ENCODE measurements around the gene CRTAC1.

The CRTAC1 gene

DNA sequence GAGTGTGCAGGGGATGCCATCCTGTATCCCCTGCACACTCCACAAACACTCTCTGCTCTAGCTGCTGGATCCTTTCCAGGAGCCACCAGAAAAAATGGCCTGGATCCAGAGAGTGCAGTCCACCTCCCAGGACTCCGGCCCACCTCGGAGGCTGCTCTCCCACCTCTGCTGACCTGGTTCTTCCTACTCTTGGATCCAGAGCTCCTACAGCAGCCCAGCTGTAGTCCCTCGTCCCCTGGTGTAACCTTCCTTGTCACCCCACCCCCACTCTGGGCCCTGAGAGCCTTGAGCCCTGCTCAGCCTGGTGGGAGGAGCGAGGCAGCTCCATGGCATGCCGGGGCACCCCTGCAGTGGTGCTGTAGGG lies 126.4 kb downstream of the CRTAC1 start:
- no peak overlapping the region for H3K9ac ChIP-seq (ENCODE audit: low read depth, low read length, poor library complexity)
- no peak overlapping the region for H2BK120ac ChIP-seq (ENCODE audit: low read depth, low read length)
- no peak overlapping the region for H2AFZ ChIP-seq (ENCODE audit: low read length)
- WGBS, 2 donors (ENCODE audit: extremely low coverage in 2 of 2, insufficient read length in 2 of 2, insufficient replicate concordance in 1 of 2): no CpG with 5 or more reads among the region's 5 CpGs
- peaks cover 0 to 67% (median 0%) of the 10 kb centered on the region in 3 experiments for H3K27me3 ChIP-seq (ENCODE audit: control insufficient read depth in 3 of 3, insufficient read depth in 3 of 3, low read depth in 1 of 3, low read length in 3 of 3)
- H2BK15ac ChIP-seq (ENCODE audit: low read length): no peak overlapping the region
- H2BK12ac ChIP-seq (ENCODE audit: low read length): no peak overlapping the region
- no peaks in the 10 kb centered on the region for H3K79me1 ChIP-seq (ENCODE audit: low read depth, low read length)
- no peak overlapping the region for H3K4me2 ChIP-seq (ENCODE audit: insufficient read depth, low read length, poor library complexity, severe bottlenecking)
- no peak overlapping the region for H3K27ac ChIP-seq (replicated peaks; ENCODE audit: low read length)
- H3K9me3 ChIP-seq (replicated peaks in 1 of 2; ENCODE audit: control insufficient read depth in 2 of 2, insufficient read depth in 1 of 2, low read depth in 1 of 2, low read length in 2 of 2): no peaks in the 10 kb centered on the region
- no peak overlapping the region for H4K8ac ChIP-seq (ENCODE audit: low read depth, low read length)
- H3K14ac ChIP-seq (ENCODE audit: low read length): peak overlapping the region; percentile 27
- H3K4ac ChIP-seq (ENCODE audit: low read length): no peak overlapping the region
- no peak overlapping the region for H3K18ac ChIP-seq (ENCODE audit: low read length)
- peaks cover 0 to 7% of the 10 kb centered on the region in 2 donors for H3K4me1 ChIP-seq (ENCODE audit: control insufficient read depth in 2 of 2, insufficient read depth in 1 of 2, low read depth in 1 of 2, low read length in 2 of 2)
- no peak overlapping the region for H3K4me3 ChIP-seq (ENCODE audit: low read length in 2 of 2)
- H2AK5ac ChIP-seq (ENCODE audit: low read depth, low read length): peak overlapping the region; percentile 50
- H2BK5ac ChIP-seq (ENCODE audit: low read length): no peak overlapping the region
- DNase-seq (ENCODE audit: low spot score): no peak
- H3K36me3 ChIP-seq (replicated peaks in 1 of 2; ENCODE audit: control insufficient read depth in 2 of 2, insufficient read depth in 2 of 2, low read length in 2 of 2): no peaks in the 10 kb centered on the region
- H3K23ac ChIP-seq (ENCODE audit: low read depth, low read length, poor library complexity): peak overlapping the region; percentile 56
- no peak overlapping the region for H4K91ac ChIP-seq (ENCODE audit: low read depth, low read length, poor library complexity)

DNA sequence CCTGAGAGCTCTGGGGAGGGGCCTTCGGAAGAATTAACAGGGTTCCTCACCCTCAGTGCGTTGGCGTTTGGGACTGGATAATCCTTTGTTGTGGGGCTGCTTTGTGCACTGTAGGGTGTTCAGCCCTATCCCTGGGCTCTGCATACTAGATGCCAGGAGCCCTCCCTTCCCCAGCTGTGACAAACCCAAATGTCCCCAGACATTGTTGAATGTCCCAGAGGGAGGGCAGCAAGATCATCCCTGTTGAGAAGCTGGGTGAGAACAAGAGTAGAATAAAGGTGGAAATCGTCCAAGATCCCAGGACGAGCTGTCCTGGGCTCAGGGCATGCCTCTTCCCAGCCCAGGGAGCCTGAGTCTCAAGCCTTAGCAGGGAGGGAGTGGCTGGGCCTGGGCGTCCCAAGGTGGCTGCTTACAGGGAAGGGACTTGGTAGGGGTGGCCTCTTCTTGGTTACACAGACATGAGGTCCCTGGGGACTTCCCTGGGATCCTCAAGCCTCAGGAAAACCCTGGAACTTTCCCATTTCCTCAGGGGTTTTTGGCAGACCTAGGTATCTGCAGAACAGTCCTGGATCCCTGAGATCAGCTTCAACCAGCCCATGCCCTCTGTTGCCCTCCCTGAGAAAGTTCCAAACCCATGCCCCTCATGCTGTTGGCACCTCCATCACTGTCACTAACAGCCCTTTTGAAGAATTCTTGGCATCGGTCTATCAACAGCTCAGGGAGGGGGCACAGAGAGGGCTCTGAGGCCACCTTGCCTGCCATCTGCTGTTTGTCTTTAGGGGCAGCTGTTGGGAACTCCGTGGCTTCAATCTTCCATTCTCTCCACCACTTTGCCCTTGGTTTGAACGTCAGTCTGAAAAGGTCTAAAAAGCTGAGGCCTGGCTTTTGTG lies 127.0 kb downstream of the CRTAC1 start:
- Histone ChIP-seq H2BK120ac (ENCODE audit: low read depth, low read length) (no peak overlapping the region), H4K91ac (ENCODE audit: low read depth, low read length, poor library complexity) (no peak overlapping the region), H3K4me3 (ENCODE audit: low read length in 2 of 2) (no peak overlapping the region), H3K23ac (ENCODE audit: low read depth, low read length, poor library complexity) (peak overlapping the region; percentile 56), H2AK5ac (ENCODE audit: low read depth, low read length) (peak overlapping the region; percentile 9), H2AFZ (ENCODE audit: low read length) (no peak overlapping the region), H3K4me2 (ENCODE audit: insufficient read depth, low read length, poor library complexity, severe bottlenecking) (no peak overlapping the region), H3K9me3 (replicated peaks in 1 of 2; ENCODE audit: control insufficient read depth in 2 of 2, insufficient read depth in 1 of 2, low read depth in 1 of 2, low read length in 2 of 2) (no peaks in the 10 kb centered on the region), H3K14ac (ENCODE audit: low read length) (peak overlapping the region; percentile 27), H3K4ac (ENCODE audit: low read length) (no peak overlapping the region), H3K9ac (ENCODE audit: low read depth, low read length, poor library complexity) (no peak overlapping the region), H3K79me1 (ENCODE audit: low read depth, low read length) (no peaks in the 10 kb centered on the region), H4K8ac (ENCODE audit: low read depth, low read length) (no peak overlapping the region), H2BK12ac (ENCODE audit: low read length) (no peak overlapping the region), H3K27me3 (ENCODE audit: control insufficient read depth in 3 of 3, insufficient read depth in 3 of 3, low read depth in 1 of 3, low read length in 3 of 3) (peaks cover 0 to 66% (median 0%) of the 10 kb centered on the region in 3 experiments), H2BK15ac (ENCODE audit: low read length) (no peak overlapping the region), H3K27ac (replicated peaks; ENCODE audit: low read length) (no peak overlapping the region), H3K4me1 (ENCODE audit: control insufficient read depth in 2 of 2, insufficient read depth in 1 of 2, low read depth in 1 of 2, low read length in 2 of 2) (peaks cover 0 to 7% of the 10 kb centered on the region in 2 donors), H3K36me3 (replicated peaks in 1 of 2; ENCODE audit: control insufficient read depth in 2 of 2, insufficient read depth in 2 of 2, low read length in 2 of 2) (no peaks in the 10 kb centered on the region), H2BK5ac (ENCODE audit: low read length) (no peak overlapping the region), H3K18ac (ENCODE audit: low read length) (peak overlapping the region; percentile 74)
- DNase-seq (ENCODE audit: low spot score): no peak
- no CpG with 5 or more reads among the region's 9 CpGs for whole genome bisulfite sequencing, 2 donors (ENCODE audit: extremely low coverage in 2 of 2, insufficient read length in 2 of 2, insufficient replicate concordance in 1 of 2)

DNA sequence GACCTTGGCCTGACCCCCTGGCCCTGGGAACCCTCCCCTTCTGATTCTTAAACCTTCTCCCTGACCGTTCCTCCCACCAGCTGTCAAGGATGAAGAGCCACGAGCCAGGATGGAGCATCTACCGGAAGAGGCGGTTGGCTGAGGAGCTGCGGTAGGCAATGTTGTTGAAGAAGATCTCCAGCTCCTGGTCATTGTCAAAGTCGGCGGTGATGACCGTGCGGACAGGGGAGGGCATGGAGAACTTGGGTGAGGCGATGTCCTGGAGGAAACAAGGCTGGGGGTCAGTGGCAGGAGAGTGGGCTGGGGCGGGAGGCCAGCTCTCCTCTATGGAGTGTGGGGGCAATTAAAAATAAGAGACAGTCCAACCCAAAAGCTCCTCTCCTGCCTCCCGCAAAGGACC lies 129.0 kb downstream of the CRTAC1 start:
- Histone ChIP-seq H3K23ac (ENCODE audit: low read depth, low read length, poor library complexity) (no peak overlapping the region), H3K4me1 (ENCODE audit: control insufficient read depth in 2 of 2, insufficient read depth in 1 of 2, low read depth in 1 of 2, low read length in 2 of 2) (peaks cover 0 to 7% of the 10 kb centered on the region in 2 donors), H4K8ac (ENCODE audit: low read depth, low read length) (no peak overlapping the region), H2AFZ (ENCODE audit: low read length) (no peak overlapping the region), H3K4ac (ENCODE audit: low read length) (no peak overlapping the region), H3K4me3 (ENCODE audit: low read length in 2 of 2) (no peak overlapping the region), H3K36me3 (replicated peaks in 1 of 2; ENCODE audit: control insufficient read depth in 2 of 2, insufficient read depth in 2 of 2, low read length in 2 of 2) (no peaks in the 10 kb centered on the region), H3K79me1 (ENCODE audit: low read depth, low read length) (no peaks in the 10 kb centered on the region), H3K4me2 (ENCODE audit: insufficient read depth, low read length, poor library complexity, severe bottlenecking) (no peak overlapping the region), H2BK120ac (ENCODE audit: low read depth, low read length) (no peak overlapping the region), H4K91ac (ENCODE audit: low read depth, low read length, poor library complexity) (no peak overlapping the region), H3K14ac (ENCODE audit: low read length) (no peak overlapping the region), H3K9ac (ENCODE audit: low read depth, low read length, poor library complexity) (no peak overlapping the region), H2BK5ac (ENCODE audit: low read length) (no peak overlapping the region), H2BK15ac (ENCODE audit: low read length) (no peak overlapping the region), H3K18ac (ENCODE audit: low read length) (no peak overlapping the region), H3K9me3 (replicated peaks in 1 of 2; ENCODE audit: control insufficient read depth in 2 of 2, insufficient read depth in 1 of 2, low read depth in 1 of 2, low read length in 2 of 2) (no peaks in the 10 kb centered on the region), H2AK5ac (ENCODE audit: low read depth, low read length) (no peak overlapping the region), H3K27ac (replicated peaks; ENCODE audit: low read length) (no peak overlapping the region), H2BK12ac (ENCODE audit: low read length) (no peak overlapping the region), H3K27me3 (ENCODE audit: control insufficient read depth in 3 of 3, insufficient read depth in 3 of 3, low read depth in 1 of 3, low read length in 3 of 3) (peaks cover 0 to 53% (median 0%) of the 10 kb centered on the region in 3 experiments)
- no CpG with 5 or more reads among the region's 12 CpGs for WGBS, 2 donors (ENCODE audit: extremely low coverage in 2 of 2, insufficient read length in 2 of 2, insufficient replicate concordance in 1 of 2)
- DNase-seq (ENCODE audit: low spot score): no peak

DNA sequence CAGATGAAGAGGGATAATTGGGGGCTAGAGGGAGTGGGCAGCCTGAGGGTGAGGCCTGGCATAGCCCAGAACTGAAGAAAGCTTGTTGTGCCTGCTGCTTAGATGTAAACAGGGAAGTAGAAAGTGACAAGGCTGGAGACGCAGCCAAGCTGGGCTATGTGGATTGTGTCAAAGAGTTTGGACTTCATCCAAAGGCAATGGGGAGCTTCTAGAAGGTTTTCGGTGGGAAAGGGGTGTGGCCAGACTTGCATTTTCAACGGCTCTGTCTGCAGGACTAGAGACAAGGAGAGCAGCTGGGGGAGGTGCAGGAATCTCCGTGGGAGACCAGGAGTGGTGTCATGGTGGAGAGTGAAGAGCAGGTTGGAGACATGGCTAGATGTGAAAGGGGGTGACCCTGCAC lies 132.0 kb downstream of the CRTAC1 start:
- no peak overlapping the region for H3K23ac ChIP-seq (ENCODE audit: low read depth, low read length, poor library complexity)
- no peak for DNase-seq (ENCODE audit: low spot score)
- H3K27me3 ChIP-seq (ENCODE audit: control insufficient read depth in 3 of 3, insufficient read depth in 3 of 3, low read depth in 1 of 3, low read length in 3 of 3): peaks cover 0 to 48% (median 0%) of the 10 kb centered on the region in 3 experiments
- no peak overlapping the region for H3K9ac ChIP-seq (ENCODE audit: low read depth, low read length, poor library complexity)
- no peak overlapping the region for H3K14ac ChIP-seq (ENCODE audit: low read length)
- no peak overlapping the region for H2AFZ ChIP-seq (ENCODE audit: low read length)
- no peak overlapping the region for H2BK5ac ChIP-seq (ENCODE audit: low read length)
- H3K18ac ChIP-seq (ENCODE audit: low read length): no peak overlapping the region
- H3K4me1 ChIP-seq (ENCODE audit: control insufficient read depth in 2 of 2, insufficient read depth in 1 of 2, low read depth in 1 of 2, low read length in 2 of 2): peaks cover 0 to 7% of the 10 kb centered on the region in 2 donors
- no peak overlapping the region for H2BK120ac ChIP-seq (ENCODE audit: low read depth, low read length)
- WGBS, 2 donors (ENCODE audit: extremely low coverage in 2 of 2, insufficient read length in 2 of 2, insufficient replicate concordance in 1 of 2): no CpG with 5 or more reads among the region's 4 CpGs
- H3K4me3 ChIP-seq (ENCODE audit: low read length in 2 of 2): no peak overlapping the region
- no peaks in the 10 kb centered on the region for H3K36me3 ChIP-seq (replicated peaks in 1 of 2; ENCODE audit: control insufficient read depth in 2 of 2, insufficient read depth in 2 of 2, low read length in 2 of 2)
- H2AK5ac ChIP-seq (ENCODE audit: low read depth, low read length): no peak overlapping the region
- no peaks in the 10 kb centered on the region for H3K9me3 ChIP-seq (replicated peaks in 1 of 2; ENCODE audit: control insufficient read depth in 2 of 2, insufficient read depth in 1 of 2, low read depth in 1 of 2, low read length in 2 of 2)
- no peak overlapping the region for H2BK15ac ChIP-seq (ENCODE audit: low read length)
- H3K4me2 ChIP-seq (ENCODE audit: insufficient read depth, low read length, poor library complexity, severe bottlenecking): no peak overlapping the region
- no peaks in the 10 kb centered on the region for H3K79me1 ChIP-seq (ENCODE audit: low read depth, low read length)
- no peak overlapping the region for H4K91ac ChIP-seq (ENCODE audit: low read depth, low read length, poor library complexity)
- no peak overlapping the region for H2BK12ac ChIP-seq (ENCODE audit: low read length)
- no peak overlapping the region for H4K8ac ChIP-seq (ENCODE audit: low read depth, low read length)
- H3K27ac ChIP-seq (replicated peaks; ENCODE audit: low read length): no peak overlapping the region
- H3K4ac ChIP-seq (ENCODE audit: low read length): no peak overlapping the region

Measured in neuronal stem cell (in vitro differentiated cells).